Measurements from ENCODE around the gene KRTAP4-11. TPM values are rescaled to one million over a fixed set of nuclear protein-coding genes. Genes with fewer than 3 reads are reported as not detected.
"Not testable (repeated sequence)": the region's sequence is repeated elsewhere in the genome, so short reads cannot be mapped to it uniquely, and the experiment has no call there.

The KRTAP4-11 gene
- total and polyA plus RNA-seq, 2 of the 13 experiments (the other 11 are each of a cell fraction or from before 2014, with no cell fraction given) = not detected

- H3K9ac ChIP-seq (ENCODE audit: insufficient read depth, low read depth, low read length) = no peak overlapping the region
- no peak overlapping the region for H3K4me2 ChIP-seq (ENCODE audit: low read depth, low read length)
- no peak overlapping the region for H3K4me3 ChIP-seq (replicated peaks in 1 of 3; ENCODE audit: insufficient read depth in 1 of 3, low read depth in 2 of 3, low read length in 3 of 3)
- ATAC-seq (no peak), DNase-seq (ENCODE audit: low spot score) (no peak), FAIRE-seq (no peak)
- intact Hi-C loops (cut with micrococcal nuclease; ENCODE audit: unreplicated experiment) (loop anchor here (1.0 kb wide), 1 partner anchor 21 kb away; no protein-coding TSS in a partner anchor), in situ Hi-C loops (cut with HindIII; ENCODE audit: extremely low pct_ligation_motif_present, low pct_unique_long_range_greater_than_20kb) (no loop called here)
- no peaks in the 10 kb centered on the region for H3K36me3 ChIP-seq (replicated peaks in 1 of 2; ENCODE audit: control insufficient read depth in 1 of 2, insufficient read depth in 2 of 2, low read length in 2 of 2)
- no peaks in the 10 kb centered on the region for H3K4me1 ChIP-seq (ENCODE audit: insufficient read depth, low read length)
- CTCF ChIA-PET (ENCODE audit: low intra/inter-chr PET ratio, low total read pairs) = no interaction called here
- peaks cover 0 to 4% of the 10 kb centered on the region in 2 experiments; a peak in 2 of 5 replicates for H3K27me3 ChIP-seq (ENCODE audit: control insufficient read depth in 1 of 2, insufficient read depth in 2 of 2, low read length in 2 of 2)
- no peak for TF ChIP-seq UBTF (CRISPR knock-in tag; IDR thresholded peaks at IDR 0.05)
- TF ChIP-seq FOXO4 (CRISPR knock-in tag; conservative IDR thresholded peaks at IDR 0.05) = no peak
- no peak for TF ChIP-seq MED1 (CRISPR knock-in tag; IDR thresholded peaks at IDR 0.05)
- no peak for TF ChIP-seq ZNF503 (CRISPR knock-in tag; IDR thresholded peaks at IDR 0.05)
- no peak for TF ChIP-seq ESRRA (CRISPR knock-in tag; IDR thresholded peaks at IDR 0.05; ENCODE audit: low read depth)
- no peaks in the 10 kb centered on the region for H3K79me2 ChIP-seq (ENCODE audit: insufficient read depth, low read length)
- WGBS (ENCODE audit: low lambda C conversion rate) = 0% methylated on average over 1 of the region's 1 CpG
- H4K20me1 ChIP-seq (ENCODE audit: insufficient read depth, low read length) = no peaks in the 10 kb centered on the region
- peaks cover 7% of the 10 kb centered on the region for H3K9me3 ChIP-seq (ENCODE audit: low read length)
- H2AFZ ChIP-seq (ENCODE audit: low read length) = no peak overlapping the region
- no TSS peak for BruUV-seq (replicated peaks)
- POLR2A ChIA-PET = no interaction called here
- no peak overlapping the region for H3K27ac ChIP-seq (ENCODE audit: extremely low read length, insufficient read depth, low read length)
These were observed 10.2 kb downstream of the KRTAP4-11 start for GRCh38 chr17:41107941-41108450.

GRCh38 chr17:41105347-41105746 lies 12.8 kb downstream of the KRTAP4-11 start, which contains the start of gene KRTAP4-9:
KRTAP4-9 (plus strand) TSS chr17:41105389; CDS start chr17:41105389, 0 bp downstream.
- H3K27me3 ChIP-seq (ENCODE audit: control insufficient read depth in 1 of 2, insufficient read depth in 2 of 2, low read length in 2 of 2); H3K9me3 ChIP-seq (ENCODE audit: low read length); H2AFZ ChIP-seq (ENCODE audit: low read length); intact Hi-C loops (cut with micrococcal nuclease; ENCODE audit: unreplicated experiment); H3K4me1 ChIP-seq (ENCODE audit: insufficient read depth, low read length); H3K36me3 ChIP-seq (replicated peaks in 1 of 2; ENCODE audit: control insufficient read depth in 1 of 2, insufficient read depth in 2 of 2, low read length in 2 of 2); H3K4me3 ChIP-seq (replicated peaks in 1 of 3; ENCODE audit: insufficient read depth in 1 of 3, low read depth in 2 of 3, low read length in 3 of 3); POLR2A ChIA-PET; H3K4me2 ChIP-seq (ENCODE audit: low read depth, low read length); FAIRE-seq; in situ Hi-C loops (cut with HindIII; ENCODE audit: extremely low pct_ligation_motif_present, low pct_unique_long_range_greater_than_20kb); H3K79me2 ChIP-seq (ENCODE audit: insufficient read depth, low read length); ATAC-seq; H3K27ac ChIP-seq (ENCODE audit: extremely low read length, insufficient read depth, low read length); CTCF ChIA-PET (ENCODE audit: low intra/inter-chr PET ratio, low total read pairs); DNase-seq (ENCODE audit: low spot score); H4K20me1 ChIP-seq (ENCODE audit: insufficient read depth, low read length); H3K9ac ChIP-seq (ENCODE audit: insufficient read depth, low read depth, low read length); BruUV-seq (replicated peaks): not testable (repeated sequence)
- 44% methylated on average over 5 of the region's 10 CpGs for WGBS (ENCODE audit: low lambda C conversion rate)
